ENCODE measurements around the gene IGFALS. TPM values are rescaled to one million over a fixed set of nuclear protein-coding genes. Genes with fewer than 3 reads are reported as not detected.

The IGFALS gene
- total RNA-seq, 2 experiments from 2014 or later = 0.23 TPM; not detected in 1

DNA sequence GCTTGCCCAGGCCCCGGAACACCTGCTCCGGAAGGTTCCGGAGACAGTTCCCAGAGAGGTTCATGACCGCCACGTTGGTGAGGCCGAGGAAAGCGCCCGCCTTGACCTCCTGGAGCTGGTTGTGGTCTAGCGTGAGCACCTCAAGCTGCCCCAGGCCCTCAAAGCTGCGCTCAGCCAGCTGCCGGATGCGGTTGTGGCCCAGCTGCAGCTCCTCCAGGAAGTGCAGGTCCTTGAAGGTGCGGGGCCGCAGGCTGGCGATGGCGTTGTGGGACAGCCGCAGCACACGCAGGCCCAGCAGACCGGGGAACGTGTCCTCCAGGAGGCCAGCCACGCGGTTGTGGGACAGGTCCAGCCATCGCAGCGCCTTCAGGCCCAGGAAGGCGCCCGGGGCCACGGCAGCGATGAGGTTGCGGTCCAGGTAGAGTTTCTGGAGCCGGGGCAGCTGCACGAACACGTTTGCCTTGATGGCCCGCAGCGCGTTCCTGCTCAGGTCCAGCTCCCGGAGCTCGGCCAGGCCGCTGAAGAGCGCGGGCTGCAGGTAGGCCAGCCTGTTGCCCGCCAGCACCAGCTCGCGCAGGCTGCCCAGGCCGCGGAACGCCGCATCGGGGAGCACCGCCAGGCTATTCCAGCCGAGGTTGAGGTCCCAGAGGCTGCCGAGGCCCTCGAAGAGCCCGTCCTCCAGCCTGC lies 2.1 kb downstream of the IGFALS start:
- POLR2A ChIA-PET = interaction anchor here (1.7 kb wide), 1 partner anchor 9 kb away, joined by 5 read pairs; the partner anchor contains the start of genes NUBP2 and SPSB3

DNA sequence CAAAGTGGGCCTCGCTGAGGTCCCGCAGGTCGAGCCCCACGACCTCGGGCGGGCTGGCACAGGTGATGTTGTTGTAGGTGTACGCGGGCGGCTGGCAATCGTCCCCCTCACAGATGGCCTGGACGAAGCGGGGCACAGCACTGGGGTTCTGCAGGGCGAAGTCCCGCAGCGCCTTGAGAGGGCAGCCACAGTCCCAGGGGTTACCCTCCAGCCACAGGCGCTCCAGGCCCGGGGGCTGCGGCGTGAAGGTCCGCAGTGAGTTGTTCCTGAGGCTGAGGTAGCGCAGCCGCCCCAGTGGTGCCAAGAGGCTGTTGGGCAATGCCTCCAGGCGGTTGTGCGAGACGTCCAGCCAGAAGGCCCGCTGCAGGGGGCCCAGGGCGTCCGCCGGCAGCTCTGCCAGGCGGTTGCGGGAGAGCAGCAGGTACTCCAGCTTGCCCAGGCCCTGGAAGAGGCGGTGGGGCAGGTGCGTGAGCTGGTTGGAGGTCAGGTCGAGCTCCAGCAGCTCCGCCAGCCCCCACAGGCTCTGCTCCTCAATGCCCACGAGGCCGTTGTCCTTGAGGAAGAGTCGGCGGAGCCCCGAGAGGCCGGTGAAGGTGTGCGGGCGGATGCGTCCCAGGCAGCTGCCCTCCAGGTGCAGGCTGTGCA lies 2.8 kb downstream of the IGFALS start:
- DNase-seq = no peak
- Mint-ChIP-seq H3K27ac (no peak overlapping the region), H3K4me1 (peaks cover 1% of the 10 kb centered on the region), H3K9me3 (no peaks in the 10 kb centered on the region), H3K4me3 (no peak overlapping the region), H3K36me3 (ENCODE audit: low read depth) (peaks cover 4% of the 10 kb centered on the region), H3K27me3 (no peaks in the 10 kb centered on the region)
- CTCF ChIA-PET = no interaction called here
- POLR2A ChIA-PET = interaction anchor here (1.7 kb wide), 1 partner anchor 8 kb away, joined by 5 read pairs; the partner anchor contains the start of genes NUBP2 and SPSB3

More for the DNA sequence above, 2.1 kb downstream of the IGFALS start:
- Mint-ChIP-seq H3K36me3 (ENCODE audit: low read depth) (peaks cover 4% of the 10 kb centered on the region), H3K27ac (no peak overlapping the region), H3K4me3 (no peak overlapping the region), H3K27me3 (no peaks in the 10 kb centered on the region), H3K9me3 (no peaks in the 10 kb centered on the region), H3K4me1 (peaks cover 1% of the 10 kb centered on the region)
- no peak for DNase-seq
- CTCF ChIA-PET = no interaction called here

DNA sequence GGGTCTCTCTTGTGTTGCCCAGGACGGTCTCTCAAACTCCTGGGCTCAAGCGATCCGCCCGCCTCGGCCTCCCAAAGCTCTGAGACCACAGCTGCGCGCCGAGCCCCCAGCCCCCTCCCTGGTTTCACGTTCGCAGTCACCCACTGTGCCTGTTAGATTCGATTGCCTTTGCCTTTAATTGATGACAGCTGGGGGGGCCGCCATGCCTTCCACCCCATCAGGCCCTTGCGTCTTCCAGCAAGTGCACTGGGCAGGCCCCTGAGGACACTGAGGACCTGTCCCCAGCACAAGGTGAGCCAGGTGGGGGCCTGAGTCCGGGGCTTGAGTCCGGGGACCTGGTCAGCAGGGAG lies 3.3 kb downstream of the IGFALS start:
- CTCF ChIA-PET = no interaction called here
- Mint-ChIP-seq H3K4me3 (no peak overlapping the region), H3K27me3 (no peaks in the 10 kb centered on the region), H3K9me3 (no peaks in the 10 kb centered on the region), H3K27ac (no peak overlapping the region), H3K4me1 (peaks cover 3% of the 10 kb centered on the region), H3K36me3 (ENCODE audit: low read depth) (peaks cover 4% of the 10 kb centered on the region)
- POLR2A ChIA-PET = interaction anchor here (1.7 kb wide), 1 partner anchor 8 kb away, joined by 5 read pairs; the partner anchor contains the start of genes NUBP2 and SPSB3
- DNase-seq = no peak

DNA sequence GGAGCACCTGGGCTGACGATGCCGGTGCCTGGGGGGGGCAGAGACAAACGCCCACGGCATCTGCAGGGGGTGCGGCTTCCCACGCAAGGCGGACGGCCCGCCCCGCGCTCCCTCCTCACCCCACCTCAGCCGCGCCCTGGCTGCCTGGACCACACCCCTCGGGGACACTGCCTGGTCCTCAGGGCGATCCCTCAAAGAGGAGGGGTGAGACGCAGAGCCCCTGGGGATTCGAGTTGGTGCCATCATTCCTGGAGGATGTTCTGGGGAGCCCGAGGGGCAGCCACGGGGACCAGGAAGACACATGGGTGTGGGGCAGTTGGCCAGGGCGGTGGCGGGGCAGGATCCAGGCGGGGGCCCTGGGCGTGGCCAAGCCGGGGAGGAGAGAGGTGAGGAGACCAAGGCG lies 3.9 kb downstream of the IGFALS start:
- Mint-ChIP-seq H3K36me3 (ENCODE audit: low read depth) (peaks cover 7% of the 10 kb centered on the region), H3K4me3 (no peak overlapping the region), H3K27ac (no peak overlapping the region), H3K9me3 (no peaks in the 10 kb centered on the region), H3K4me1 (peaks cover 5% of the 10 kb centered on the region), H3K27me3 (no peaks in the 10 kb centered on the region)
- ChIA-PET POLR2A (no interaction called here), CTCF (no interaction called here)
- no peak for DNase-seq

DNA sequence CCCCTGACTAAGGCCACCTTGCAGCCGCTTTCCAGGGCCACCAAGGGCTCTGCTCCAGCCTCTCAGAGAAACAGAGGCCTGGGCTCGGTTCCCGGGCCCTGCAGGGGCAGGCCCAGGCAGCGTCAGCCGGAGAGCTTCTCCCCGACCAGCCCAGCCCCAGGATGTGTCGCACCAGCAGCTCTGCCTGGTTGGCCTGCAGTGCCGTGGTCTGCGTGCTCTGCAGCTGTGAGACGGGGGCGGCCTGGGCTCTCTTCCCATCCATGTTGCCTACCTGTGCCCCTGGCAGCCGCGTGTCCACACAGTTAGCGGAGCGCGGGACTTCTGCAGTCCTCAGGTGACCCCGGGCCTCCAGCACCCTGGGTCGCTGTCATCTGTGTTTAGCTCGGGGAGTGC lies 4.8 kb downstream of the IGFALS start:
- Mint-ChIP-seq H3K27me3 (no peaks in the 10 kb centered on the region), H3K4me3 (no peak overlapping the region), H3K27ac (no peak overlapping the region), H3K36me3 (ENCODE audit: low read depth) (peaks cover 7% of the 10 kb centered on the region), H3K9me3 (no peaks in the 10 kb centered on the region), H3K4me1 (peaks cover 8% of the 10 kb centered on the region)
- ChIA-PET CTCF (no interaction called here), POLR2A (no interaction called here)
- DNase-seq = no peak

DNA sequence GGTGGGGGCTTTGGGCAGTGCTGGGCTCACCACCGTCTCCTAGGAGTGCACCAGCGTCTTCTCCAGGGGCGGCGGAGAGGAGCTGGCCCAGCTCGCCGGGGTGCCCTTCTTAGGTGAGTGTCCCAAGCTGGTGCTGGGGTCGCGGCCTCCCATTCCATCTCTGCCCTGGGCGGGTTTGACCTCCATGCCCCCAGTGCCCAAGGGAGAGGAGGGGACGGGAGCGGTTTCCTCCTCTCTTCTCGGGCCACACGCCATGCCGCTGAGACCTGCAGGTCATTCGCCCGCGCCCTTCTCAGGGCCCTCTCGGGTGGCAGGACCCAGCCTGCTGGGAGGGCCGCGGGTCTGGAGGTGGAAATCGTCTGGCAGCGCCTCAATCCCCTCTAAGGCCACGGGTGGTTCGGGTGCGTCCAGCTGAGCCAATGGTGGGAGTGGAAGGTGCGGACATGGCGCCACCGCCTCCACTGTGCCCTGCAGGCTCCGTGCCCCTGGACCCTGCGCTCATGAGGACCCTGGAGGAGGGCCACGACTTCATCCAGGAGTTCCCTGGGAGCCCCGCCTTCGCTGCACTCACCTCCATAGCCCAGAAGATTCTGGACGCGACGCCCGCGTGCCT lies 5.3 kb downstream of the IGFALS start:
- POLR2A ChIA-PET = no interaction called here
- CTCF ChIA-PET = no interaction called here
- Mint-ChIP-seq H3K27ac (no peak overlapping the region), H3K9me3 (no peaks in the 10 kb centered on the region), H3K4me3 (no peak overlapping the region), H3K27me3 (no peaks in the 10 kb centered on the region), H3K4me1 (peaks cover 13% of the 10 kb centered on the region), H3K36me3 (ENCODE audit: low read depth) (peaks cover 10% of the 10 kb centered on the region)
- no peak for DNase-seq

DNA sequence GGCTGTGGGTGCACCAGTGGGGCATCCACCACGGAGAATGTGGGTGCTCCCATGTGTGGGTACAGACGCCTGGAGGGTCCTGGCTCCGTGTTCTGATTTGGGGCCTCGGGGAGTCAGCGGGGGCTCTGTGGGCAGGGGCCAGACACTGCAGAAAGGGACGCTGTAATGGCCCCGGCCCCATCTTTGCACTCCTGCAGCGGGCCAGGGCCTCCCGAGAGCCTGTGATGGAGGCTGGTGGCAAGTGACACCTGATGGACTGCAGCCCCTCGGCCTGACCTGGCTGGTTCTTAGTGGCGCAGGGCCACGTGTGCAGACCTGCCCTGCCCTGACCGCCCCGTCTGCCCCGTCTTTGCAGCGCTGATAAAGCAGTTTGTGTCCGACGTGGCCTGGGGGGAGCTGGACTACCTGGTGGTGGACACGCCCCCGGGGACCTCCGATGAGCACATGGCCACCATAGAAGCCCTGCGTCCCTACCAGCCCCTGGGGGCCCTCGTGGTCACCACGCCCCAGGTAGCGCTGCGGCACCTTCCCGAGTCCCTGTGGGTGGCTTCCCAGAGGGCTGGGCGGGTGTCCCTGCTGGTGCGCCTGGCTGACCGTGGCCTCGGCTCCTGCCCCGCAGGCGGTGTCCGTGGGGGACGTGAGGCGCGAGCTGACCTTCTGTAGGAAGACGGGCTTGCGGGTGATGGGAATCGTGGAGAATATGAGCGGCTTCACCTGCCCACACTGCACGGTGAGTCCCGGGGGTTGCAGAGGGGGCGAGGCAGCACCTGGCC lies 6.0 kb downstream of the IGFALS start:
- Mint-ChIP-seq H3K4me3 (no peak overlapping the region), H3K27me3 (no peaks in the 10 kb centered on the region), H3K4me1 (peaks cover 13% of the 10 kb centered on the region), H3K27ac (no peak overlapping the region), H3K9me3 (no peaks in the 10 kb centered on the region), H3K36me3 (ENCODE audit: low read depth) (peaks cover 10% of the 10 kb centered on the region)
- POLR2A ChIA-PET = no interaction called here
- CTCF ChIA-PET = no interaction called here
- DNase-seq = no peak

DNA sequence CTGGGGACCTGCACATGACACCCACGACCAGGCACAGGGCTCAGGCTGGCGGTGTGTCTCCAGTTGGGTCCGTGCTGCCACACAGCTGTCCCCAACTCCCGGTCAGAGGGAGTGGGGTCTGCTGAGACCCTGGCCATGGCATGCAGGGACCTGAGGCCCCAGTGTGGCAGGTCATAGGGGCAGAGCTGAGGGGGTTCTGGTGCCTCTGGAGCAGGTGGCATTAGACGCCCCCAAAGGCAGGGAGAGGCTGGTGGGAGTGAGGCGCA lies 6.5 kb downstream of the IGFALS start:
- no peak overlapping the region for H3K4me3 Mint-ChIP-seq
- ChIA-PET POLR2A (no interaction called here), CTCF (no interaction called here)

DNA sequence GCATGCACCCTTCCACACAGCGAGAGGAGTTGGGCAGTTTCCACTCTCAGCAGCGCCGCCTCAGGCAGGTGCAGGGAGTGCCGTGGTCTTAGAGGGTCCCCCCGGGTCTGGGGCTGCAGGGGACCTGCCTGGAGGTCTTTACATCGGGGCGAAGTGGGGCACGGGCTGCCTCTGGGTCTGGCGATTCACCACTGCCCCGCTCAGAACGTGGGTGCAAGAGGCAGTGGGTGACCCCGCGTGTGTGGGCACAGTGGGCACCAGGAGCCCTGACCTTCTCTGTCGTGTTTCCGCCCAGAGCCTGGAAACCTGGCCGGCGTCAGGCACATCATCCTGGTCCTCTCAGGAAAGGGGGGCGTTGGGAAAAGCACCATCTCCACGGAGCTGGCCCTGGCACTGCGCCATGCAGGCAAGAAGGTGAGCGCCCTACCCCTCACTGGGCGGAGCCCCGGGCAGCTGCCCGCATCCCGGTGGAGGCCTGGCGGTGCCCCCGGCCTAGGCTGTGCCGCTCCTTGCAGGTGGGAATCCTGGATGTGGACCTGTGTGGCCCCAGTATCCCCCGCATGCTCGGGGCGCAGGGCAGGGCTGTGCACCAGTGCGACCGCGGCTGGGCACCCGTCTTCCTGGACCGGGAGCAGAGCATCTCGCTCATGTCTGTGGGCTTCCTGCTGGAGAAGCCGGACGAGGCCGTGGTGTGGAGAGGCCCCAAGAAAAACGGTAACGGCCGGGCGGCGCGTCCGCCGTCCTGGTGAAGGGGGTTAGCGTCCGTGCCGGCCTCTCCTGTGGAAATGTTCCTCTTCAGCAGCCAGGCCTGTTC lies 7.1 kb downstream of the IGFALS start:
- ChIA-PET POLR2A (no interaction called here), CTCF (no interaction called here)
- Mint-ChIP-seq H3K36me3 (ENCODE audit: low read depth) (peaks cover 10% of the 10 kb centered on the region), H3K4me1 (peaks cover 18% of the 10 kb centered on the region), H3K9me3 (no peaks in the 10 kb centered on the region), H3K27me3 (no peaks in the 10 kb centered on the region), H3K27ac (no peak overlapping the region), H3K4me3 (no peak overlapping the region)
- no peak for DNase-seq

More for the DNA sequence above, 6.5 kb downstream of the IGFALS start:
- no peak for DNase-seq
- no peaks in the 10 kb centered on the region for H3K27me3 Mint-ChIP-seq
- peaks cover 13% of the 10 kb centered on the region for H3K4me1 Mint-ChIP-seq
- H3K36me3 Mint-ChIP-seq (ENCODE audit: low read depth) = peaks cover 10% of the 10 kb centered on the region
- H3K9me3 Mint-ChIP-seq = no peaks in the 10 kb centered on the region
- H3K27ac Mint-ChIP-seq = no peak overlapping the region

DNA sequence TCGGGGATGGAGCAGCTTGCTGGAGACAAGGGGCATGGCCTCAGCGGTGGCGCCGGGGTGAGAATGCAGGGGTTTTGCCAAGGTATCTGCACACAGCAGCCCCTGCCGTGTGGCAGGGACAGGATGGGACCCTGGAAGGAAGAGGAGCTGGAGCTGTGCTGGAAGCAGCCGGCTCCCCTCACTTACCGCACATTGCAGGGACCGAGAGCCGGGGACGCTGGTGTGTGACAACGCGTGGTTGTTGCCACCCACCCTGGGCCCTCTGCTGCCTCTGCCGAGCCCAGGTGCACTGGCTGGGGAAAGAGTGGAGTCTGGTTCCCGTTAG lies 7.7 kb downstream of the IGFALS start:
- Mint-ChIP-seq H3K4me1 (peaks cover 22% of the 10 kb centered on the region), H3K4me3 (no peak overlapping the region), H3K36me3 (ENCODE audit: low read depth) (peaks cover 10% of the 10 kb centered on the region), H3K27ac (peak overlapping the region; percentile 3), H3K9me3 (no peaks in the 10 kb centered on the region), H3K27me3 (no peaks in the 10 kb centered on the region)
- ChIA-PET CTCF (interaction anchor here (0.5 kb wide), 1 partner anchor 125 kb away, joined by 3 read pairs; no protein-coding TSS in a partner anchor), POLR2A (interaction anchor here (5.1 kb wide), 1 partner anchor 14 kb away, joined by 101 read pairs; the partner anchor contains the start of genes EME2, MRPS34 and NME3)
- DNase-seq = no peak

DNA sequence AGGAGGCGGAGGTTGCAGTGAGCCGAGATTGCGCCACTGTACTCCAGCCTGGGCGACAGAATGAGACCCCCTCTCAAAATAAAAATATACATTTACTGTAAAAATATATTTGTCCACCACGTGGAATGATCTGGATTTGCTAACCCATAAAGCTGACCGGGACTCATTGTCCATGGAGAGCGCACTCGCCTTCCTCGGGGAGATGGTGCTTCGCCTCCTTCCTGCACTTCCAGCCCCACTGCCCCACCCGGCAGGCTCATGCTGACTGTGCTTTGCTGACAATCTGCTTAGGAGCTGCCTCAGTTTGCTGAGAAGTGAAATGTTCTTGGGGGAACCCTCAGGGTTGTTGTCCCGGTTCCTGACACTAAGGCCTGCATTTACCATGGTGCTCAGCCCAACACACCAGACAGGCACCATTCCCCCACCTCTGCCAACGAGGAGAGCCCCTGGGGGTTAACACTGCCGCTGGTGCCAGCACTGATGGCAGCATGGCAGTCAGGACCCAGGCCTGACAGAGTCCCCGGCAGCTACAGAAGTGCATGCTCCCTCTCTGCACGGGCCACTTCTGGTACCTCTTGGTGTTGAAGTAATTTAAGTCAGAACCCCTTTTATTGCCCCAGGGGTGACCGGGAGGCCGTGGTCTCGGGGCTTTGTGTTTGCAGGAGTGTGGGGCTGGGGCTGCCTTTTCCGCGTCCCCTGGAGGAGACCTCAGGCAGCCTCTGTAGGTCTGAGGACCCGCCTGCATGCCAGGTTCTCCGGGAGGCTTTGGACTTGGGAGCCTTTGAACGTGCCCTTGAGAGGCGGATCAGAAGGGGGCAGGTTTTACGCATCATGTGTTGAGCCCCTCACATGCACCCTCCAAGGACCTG lies 8.3 kb downstream of the IGFALS start:
- Mint-ChIP-seq H3K4me1 (peaks cover 22% of the 10 kb centered on the region), H3K9me3 (no peaks in the 10 kb centered on the region), H3K27me3 (no peaks in the 10 kb centered on the region), H3K36me3 (ENCODE audit: low read depth) (peaks cover 10% of the 10 kb centered on the region), H3K27ac (peak overlapping the region; percentile 3), H3K4me3 (peak overlapping the region; percentile 56)
- CTCF ChIA-PET = interaction anchor here (0.5 kb wide), 1 partner anchor 126 kb away, joined by 3 read pairs; no protein-coding TSS in a partner anchor
- POLR2A ChIA-PET = interaction anchor here (0.6 to 5.1 kb wide), 3 partner anchors 13 to 311 kb away, joined by 3 to 101 read pairs (median 20); partner anchors contain the start of genes EME2, FAHD1, HAGH and MRPS34
- DNase-seq = no peak
